Stomach smooth muscle (tissue), 2 donors: ENCODE results near the gene COX4I2.

ENCODE experiments used
- H3K27ac ChIP-seq: one replicate; pipeline ENCODE4 v1.7.0; 2013; ENCODE audit warnings: mild to moderate bottlenecking, low read length, inconsistent platforms
- H3K27me3 ChIP-seq, 2 donors: one replicate each; pipeline ENCODE4 v1.7.0; 2013; ENCODE audit warnings: low read length in 2 of 2; ENCODE audit not compliant: insufficient read depth in 2 of 2, control insufficient read depth in 1 of 2
- H3K36me3 ChIP-seq, 2 donors: one replicate each; pipeline ENCODE4 v1.7.0; 2013; ENCODE audit warnings: low read length in 2 of 2; ENCODE audit not compliant: control insufficient read depth in 2 of 2, insufficient read depth in 2 of 2
- H3K4me1 ChIP-seq: one replicate; pipeline ENCODE4 v1.7.0; 2013; ENCODE audit warnings: low read length; ENCODE audit not compliant: control insufficient read depth, insufficient read depth
- H3K4me3 ChIP-seq, 2 donors: one replicate each; pipeline ENCODE4 v1.7.0; 2013; ENCODE audit warnings: low read length in 2 of 2
- H3K9ac ChIP-seq, 2 donors: one replicate each; pipeline ENCODE4 v1.7.0; 2013; ENCODE audit warnings: low read length in 2 of 2, mild to moderate bottlenecking in 1 of 2
- H3K9me3 ChIP-seq, 2 donors: one replicate each; pipeline ENCODE4 v1.7.0; 2013; ENCODE audit warnings: low read length in 2 of 2; ENCODE audit not compliant: control insufficient read depth in 2 of 2
- donor health status: healthy.
- donor health status: Pancreatic carcinoma.

COX4I2 gene

GRCh38 chr20:31685853-31686643, 48.3 kb downstream of the COX4I2 start:
- H3K27ac ChIP-seq: no peak overlapping the region

DNA sequence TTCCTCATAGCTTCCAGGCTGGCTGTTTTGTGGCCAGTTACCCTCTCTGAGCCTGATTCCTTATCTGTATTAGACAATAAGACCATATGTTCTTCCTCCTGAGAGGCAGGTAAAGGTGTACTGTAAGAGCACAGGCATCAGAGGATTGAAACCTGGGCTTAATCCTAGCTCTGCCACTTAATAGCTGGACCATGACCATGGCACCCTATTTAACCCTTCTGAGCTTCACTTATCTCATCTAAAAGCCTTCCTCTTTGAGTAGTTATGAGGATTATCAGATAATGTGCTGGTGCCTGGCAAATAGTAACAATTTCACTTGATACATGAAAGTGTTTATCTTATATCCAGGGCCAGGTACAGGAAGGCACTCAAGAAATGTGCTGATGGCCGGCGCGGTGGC, 50.1 kb downstream of the COX4I2 start:
- peaks cover 8% of the 10 kb centered on the region for H3K4me1 ChIP-seq
- no peak overlapping the region for H3K4me3 ChIP-seq
- H3K9me3 ChIP-seq: no peaks in the 10 kb centered on the region
- no peak overlapping the region for H3K27ac ChIP-seq
- no peak overlapping the region for H3K9ac ChIP-seq
- H3K27me3 ChIP-seq: no peaks in the 10 kb centered on the region
- H3K36me3 ChIP-seq: peaks cover 0 to 7% of the 10 kb centered on the region in 2 donors

More at GRCh38 chr20:31685853-31686643, 48.3 kb downstream of the COX4I2 start:
- peaks cover 0 to 6% of the 10 kb centered on the region in 2 donors for H3K36me3 ChIP-seq
- peaks cover 3% of the 10 kb centered on the region for H3K4me1 ChIP-seq
- H3K9me3 ChIP-seq: no peaks in the 10 kb centered on the region
- no peak overlapping the region for H3K4me3 ChIP-seq
- no peak overlapping the region for H3K9ac ChIP-seq
- no peaks in the 10 kb centered on the region for H3K27me3 ChIP-seq

GRCh38 chr20:31689141-31689540, 51.4 kb downstream of the COX4I2 start:
- Histone ChIP-seq H3K9me3 (no peaks in the 10 kb centered on the region), H3K4me1 (peaks cover 6% of the 10 kb centered on the region), H3K27ac (no peak overlapping the region), H3K4me3 (no peak overlapping the region), H3K27me3 (no peaks in the 10 kb centered on the region), H3K36me3 (peaks cover 0 to 6% of the 10 kb centered on the region in 2 donors), H3K9ac (no peak overlapping the region)

DNA sequence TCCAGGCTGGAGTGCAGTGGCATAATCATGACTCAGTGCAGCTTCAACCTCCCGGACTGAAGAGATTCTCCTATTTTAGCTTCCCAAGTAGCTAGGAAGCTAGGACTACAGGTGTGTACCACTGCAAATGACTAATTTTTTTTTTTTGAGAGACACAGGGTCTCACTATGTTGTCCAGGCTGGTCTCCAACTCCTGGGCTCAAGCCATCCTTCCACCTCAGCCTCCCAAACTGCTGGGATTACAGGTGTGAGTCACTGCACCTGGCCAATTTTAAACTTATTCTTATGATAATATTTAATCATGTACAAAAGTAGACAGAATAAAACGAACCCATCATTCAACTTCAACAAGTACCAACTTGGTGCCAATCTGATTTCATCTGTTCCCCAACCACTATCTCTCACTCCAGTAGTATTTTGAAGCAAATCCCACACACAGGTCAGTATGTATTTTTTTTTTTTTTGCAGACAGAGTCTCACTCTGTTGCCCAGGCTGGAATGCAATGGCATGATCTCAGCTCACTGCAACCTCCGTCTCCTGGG, 52.5 kb downstream of the COX4I2 start:
- Histone ChIP-seq H3K36me3 (peaks cover 0 to 4% of the 10 kb centered on the region in 2 donors), H3K9me3 (no peaks in the 10 kb centered on the region), H3K27ac (no peak overlapping the region), H3K9ac (no peak overlapping the region), H3K4me1 (peaks cover 11% of the 10 kb centered on the region), H3K4me3 (no peak overlapping the region), H3K27me3 (no peaks in the 10 kb centered on the region)

GRCh38 chr20:31691646-31692275, 54.0 kb downstream of the COX4I2 start:
- no peak overlapping the region for H3K27ac ChIP-seq
- H3K36me3 ChIP-seq: peaks cover 0 to 9% of the 10 kb centered on the region in 2 donors
- peaks cover 11% of the 10 kb centered on the region for H3K4me1 ChIP-seq
- H3K9me3 ChIP-seq: no peaks in the 10 kb centered on the region
- H3K27me3 ChIP-seq: no peaks in the 10 kb centered on the region
- no peak overlapping the region for H3K4me3 ChIP-seq
- no peak overlapping the region for H3K9ac ChIP-seq

GRCh38 chr20:31693402-31693801, 55.7 kb downstream of the COX4I2 start:
- Histone ChIP-seq H3K9ac (no peak overlapping the region), H3K4me1 (peaks cover 11% of the 10 kb centered on the region), H3K36me3 (peaks cover 0 to 9% of the 10 kb centered on the region in 2 donors)

DNA sequence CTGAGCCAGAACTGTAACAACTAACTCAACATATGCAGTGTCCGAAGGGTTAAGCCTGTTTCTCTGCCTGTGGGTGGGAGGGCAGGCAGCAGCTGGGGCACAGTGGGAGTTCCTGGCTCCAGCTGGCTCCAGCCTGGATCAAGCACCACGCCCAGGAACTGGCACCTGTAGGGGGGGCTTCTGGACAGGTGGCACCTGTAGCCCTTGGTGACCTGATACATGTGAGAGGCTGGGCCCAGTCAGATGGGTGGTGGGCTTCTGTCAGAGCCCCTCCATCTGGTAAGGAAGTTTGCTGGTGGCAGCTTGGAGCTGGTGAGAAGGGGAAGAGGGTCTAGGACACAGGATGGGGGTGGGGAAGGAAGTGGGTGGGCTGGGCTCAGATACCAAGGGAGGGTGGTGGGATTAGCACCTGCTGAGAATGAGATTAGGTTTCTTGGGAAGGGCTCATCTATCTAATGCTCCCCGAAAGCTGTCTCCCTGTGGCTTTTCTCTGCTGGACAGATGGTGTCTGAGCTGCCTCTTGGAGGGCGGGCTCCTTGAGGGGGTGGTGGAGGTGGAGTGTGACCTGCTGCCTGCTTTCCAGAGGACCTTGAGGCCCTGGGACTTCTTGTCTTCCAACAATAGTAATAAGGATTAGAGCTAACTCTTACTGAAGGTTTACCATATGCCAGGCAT, 56.4 kb downstream of the COX4I2 start:
- H3K4me1 ChIP-seq: peaks cover 12% of the 10 kb centered on the region

More at GRCh38 chr20:31693402-31693801, 55.7 kb downstream of the COX4I2 start:
- Histone ChIP-seq H3K9me3 (no peaks in the 10 kb centered on the region), H3K27me3 (no peaks in the 10 kb centered on the region), H3K27ac (no peak overlapping the region), H3K4me3 (no peak overlapping the region)

More for the DNA sequence above, 56.4 kb downstream of the COX4I2 start:
- Histone ChIP-seq H3K36me3 (peaks cover 0 to 9% of the 10 kb centered on the region in 2 donors), H3K4me3 (no peak overlapping the region), H3K27ac (no peak overlapping the region), H3K9ac (no peak overlapping the region), H3K27me3 (no peaks in the 10 kb centered on the region), H3K9me3 (no peaks in the 10 kb centered on the region)
